Stimulated activated memory B cell treated with anti-CD40 and anti-IgM and Interleukin-4, amounts not matched to agents 10 μg/mL and 1 μg/mL and 100 μg/mL, for 72 hours (primary cell): Measurements from ENCODE around the gene NOP56.

Source experiments
- ATAC-seq: fragments of 150-1000 bp; cut with Tn5 transposase; 2 replicates; pipeline ENCODE4 v1.10.0; 2021
- H3K27ac Mint-ChIP-seq: one replicate; pipeline ENCODE4 v1.8.0; 2022; ENCODE audit warnings: mild to moderate bottlenecking, mixed read lengths
- H3K27me3 Mint-ChIP-seq: one replicate; pipeline ENCODE4 v1.8.0; 2022; ENCODE audit warnings: mixed read lengths
- H3K36me3 Mint-ChIP-seq: one replicate; pipeline ENCODE4 v1.8.0; 2022; ENCODE audit warnings: mixed read lengths
- H3K4me1 Mint-ChIP-seq: one replicate; pipeline ENCODE4 v1.8.0; 2022; ENCODE audit warnings: mixed read lengths
- H3K4me3 Mint-ChIP-seq: one replicate; pipeline ENCODE4 v1.8.0; 2022; ENCODE audit warnings: mild to moderate bottlenecking, moderate library complexity, mixed read lengths
- H3K9me3 Mint-ChIP-seq: one replicate; pipeline ENCODE4 v1.8.0; 2022; ENCODE audit warnings: mixed read lengths

The NOP56 gene

GRCh38 chr20:2698186-2698817, 45.9 kb downstream of the NOP56 start:
- H3K27ac Mint-ChIP-seq = no peak overlapping the region
- no peak for ATAC-seq
- no peaks in the 10 kb centered on the region for H3K36me3 Mint-ChIP-seq
- no peaks in the 10 kb centered on the region for H3K9me3 Mint-ChIP-seq
- no peak overlapping the region for H3K4me3 Mint-ChIP-seq
- peaks cover 74% of the 10 kb centered on the region for H3K27me3 Mint-ChIP-seq
- no peaks in the 10 kb centered on the region for H3K4me1 Mint-ChIP-seq

DNA sequence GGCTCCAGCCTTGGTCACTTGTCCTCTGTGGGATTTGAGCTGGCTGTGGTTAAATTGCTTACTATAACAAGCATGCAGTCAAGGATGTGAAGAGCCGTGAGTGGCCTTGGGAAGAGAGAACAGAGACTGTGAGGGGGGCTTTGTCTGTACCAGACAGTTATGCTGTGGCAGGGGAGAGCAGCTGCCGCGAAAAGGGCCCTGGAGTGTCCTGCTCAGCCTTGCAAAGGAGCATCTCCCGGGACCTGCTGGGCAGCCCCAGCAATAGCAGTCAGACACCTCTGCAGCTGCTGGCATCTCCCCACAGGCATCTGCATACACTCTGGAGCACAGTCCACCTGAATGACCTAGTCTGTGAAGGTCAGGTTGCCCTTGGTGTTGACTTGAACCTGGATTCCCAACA, 46.5 kb downstream of the NOP56 start:
- peaks cover 73% of the 10 kb centered on the region for H3K27me3 Mint-ChIP-seq

GRCh38 chr20:2699775-2700413, 47.5 kb downstream of the NOP56 start:
- H3K9me3 Mint-ChIP-seq = no peaks in the 10 kb centered on the region
- no peaks in the 10 kb centered on the region for H3K4me1 Mint-ChIP-seq
- ATAC-seq = no peak
- peaks cover 71% of the 10 kb centered on the region for H3K27me3 Mint-ChIP-seq
- no peaks in the 10 kb centered on the region for H3K36me3 Mint-ChIP-seq
- no peak overlapping the region for H3K27ac Mint-ChIP-seq
- H3K4me3 Mint-ChIP-seq = no peak overlapping the region

More for the DNA sequence above, 46.5 kb downstream of the NOP56 start:
- H3K36me3 Mint-ChIP-seq = no peaks in the 10 kb centered on the region
- no peak for ATAC-seq
- H3K4me3 Mint-ChIP-seq = no peak overlapping the region
- no peak overlapping the region for H3K27ac Mint-ChIP-seq
- H3K9me3 Mint-ChIP-seq = no peaks in the 10 kb centered on the region
- no peaks in the 10 kb centered on the region for H3K4me1 Mint-ChIP-seq

GRCh38 chr20:2700913-2701620, 48.6 kb downstream of the NOP56 start:
- peaks cover 66% of the 10 kb centered on the region for H3K27me3 Mint-ChIP-seq
- no peak for ATAC-seq
- no peak overlapping the region for H3K27ac Mint-ChIP-seq
- no peak overlapping the region for H3K4me3 Mint-ChIP-seq
- no peaks in the 10 kb centered on the region for H3K4me1 Mint-ChIP-seq
- H3K9me3 Mint-ChIP-seq = no peaks in the 10 kb centered on the region
- no peaks in the 10 kb centered on the region for H3K36me3 Mint-ChIP-seq

DNA sequence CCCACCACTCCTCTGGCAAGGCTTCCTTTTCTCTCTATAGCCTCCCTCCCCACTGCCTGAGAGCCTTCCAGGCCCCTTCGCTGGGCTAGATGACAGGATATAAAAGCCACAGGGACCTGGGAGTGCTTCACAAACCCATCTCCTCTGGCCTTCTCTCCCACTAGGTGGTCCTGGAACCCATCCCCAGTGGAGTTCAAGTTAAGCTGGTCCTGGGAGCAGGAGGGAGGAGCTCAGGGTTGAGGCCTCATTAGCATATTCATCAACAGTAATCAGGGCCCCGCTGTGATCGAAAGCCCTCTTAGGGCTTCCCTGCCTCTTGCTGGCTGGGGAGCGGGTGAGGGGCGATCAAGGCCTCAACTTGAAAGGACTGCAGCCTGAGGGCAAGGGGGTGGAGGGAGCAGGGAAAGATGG, 49.2 kb downstream of the NOP56 start:
- Mint-ChIP-seq H3K4me1 (no peaks in the 10 kb centered on the region), H3K4me3 (no peak overlapping the region), H3K9me3 (no peaks in the 10 kb centered on the region), H3K27ac (no peak overlapping the region), H3K27me3 (peaks cover 66% of the 10 kb centered on the region), H3K36me3 (no peaks in the 10 kb centered on the region)
- ATAC-seq = no peak

- no peak for ATAC-seq
- Mint-ChIP-seq H3K36me3 (no peaks in the 10 kb centered on the region), H3K27ac (no peak overlapping the region), H3K9me3 (no peaks in the 10 kb centered on the region), H3K27me3 (peaks cover 56% of the 10 kb centered on the region), H3K4me1 (no peaks in the 10 kb centered on the region), H3K4me3 (no peak overlapping the region)
Observed at GRCh38 chr20:2703716-2704475, 51.5 kb downstream of the NOP56 start.

- H3K27me3 Mint-ChIP-seq = peaks cover 51% of the 10 kb centered on the region
- no peak for ATAC-seq
- H3K27ac Mint-ChIP-seq = no peak overlapping the region
- no peaks in the 10 kb centered on the region for H3K9me3 Mint-ChIP-seq
- no peaks in the 10 kb centered on the region for H3K4me1 Mint-ChIP-seq
- H3K36me3 Mint-ChIP-seq = no peaks in the 10 kb centered on the region
- no peak overlapping the region for H3K4me3 Mint-ChIP-seq
Observed at GRCh38 chr20:2705931-2706645, 53.7 kb downstream of the NOP56 start.

GRCh38 chr20:2706688-2707352, 54.4 kb downstream of the NOP56 start:
- Mint-ChIP-seq H3K27ac (no peak overlapping the region), H3K4me3 (no peak overlapping the region), H3K4me1 (no peaks in the 10 kb centered on the region), H3K9me3 (no peaks in the 10 kb centered on the region), H3K27me3 (peaks cover 44% of the 10 kb centered on the region), H3K36me3 (no peaks in the 10 kb centered on the region)
- peak; percentile 52 for ATAC-seq

DNA sequence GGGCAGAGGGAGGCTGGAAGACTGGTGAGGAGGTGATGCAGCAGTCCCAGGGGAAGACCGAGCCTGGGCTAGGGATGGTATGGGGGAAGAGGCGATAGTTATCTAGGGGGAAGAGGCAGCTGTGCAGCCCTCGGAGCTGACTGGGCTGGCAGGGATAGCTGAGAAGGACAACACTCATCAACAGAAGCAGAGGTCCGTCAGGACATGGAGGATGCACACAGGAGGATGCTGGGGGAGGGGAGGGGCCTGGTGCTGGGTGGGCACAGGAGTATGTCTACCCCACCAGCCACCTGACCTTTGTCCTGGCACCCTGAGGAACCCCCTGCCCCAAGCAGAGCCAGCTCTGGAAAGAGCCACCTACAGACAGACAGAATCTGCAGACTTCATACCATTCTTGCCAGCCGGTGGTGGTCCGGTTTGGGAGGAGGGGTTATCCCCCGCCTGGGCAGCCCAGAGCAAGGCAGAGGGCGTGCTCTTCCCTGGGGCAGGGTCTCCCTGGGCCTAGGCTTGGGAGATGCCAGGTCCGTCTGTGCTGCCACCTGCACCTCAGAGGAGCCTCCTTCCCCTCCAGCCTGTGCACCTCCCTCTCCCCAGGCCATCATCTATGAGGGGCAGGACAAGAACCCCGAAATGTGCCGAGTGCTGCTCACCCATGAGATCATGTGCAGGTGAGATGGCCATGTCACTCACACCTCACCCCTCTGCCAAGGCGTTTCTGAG, 55.1 kb downstream of the NOP56 start:
- Mint-ChIP-seq H3K9me3 (no peaks in the 10 kb centered on the region), H3K4me1 (no peaks in the 10 kb centered on the region), H3K36me3 (no peaks in the 10 kb centered on the region), H3K27me3 (peaks cover 40% of the 10 kb centered on the region), H3K27ac (no peak overlapping the region), H3K4me3 (no peak overlapping the region)
- no peak for ATAC-seq
